GM04504 (cell line): ENCODE measurements around the gene HIGD1B.

Experiments
- DNase-seq: peaks from one replicate; pipeline ENCODE4 v3.0.0-alpha.2; 2012; ENCODE audit warnings: low read depth

HIGD1B gene

DNA sequence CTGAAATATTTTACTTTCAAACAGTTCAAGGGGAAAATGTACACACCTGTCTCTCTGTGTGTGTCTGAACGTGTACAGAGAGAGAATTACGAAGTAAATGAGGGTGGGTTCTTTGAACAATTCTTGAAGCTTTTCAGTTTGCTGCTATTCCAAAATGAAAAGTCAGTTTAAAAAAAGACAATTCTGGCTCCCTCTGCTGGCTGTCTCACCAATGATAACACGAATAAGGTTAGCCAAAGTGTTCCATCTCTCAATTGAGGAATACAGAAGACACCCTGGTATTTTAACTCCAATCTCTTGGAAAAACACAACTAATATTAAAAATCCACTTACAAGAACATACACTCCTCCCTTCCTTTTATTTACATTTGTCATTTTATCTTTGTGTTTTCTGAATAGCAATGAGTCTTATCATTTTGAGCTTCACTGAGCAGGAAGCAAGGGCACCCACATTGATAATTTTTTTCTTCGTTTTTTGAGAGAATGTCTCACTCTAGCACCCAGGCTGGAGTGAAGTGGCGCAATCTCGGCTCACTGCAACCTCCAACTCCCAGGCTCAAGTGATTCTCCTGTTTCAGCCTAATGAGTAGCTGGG is 31.0 kb downstream of the HIGD1B start:
- no peak for DNase-seq

DNA sequence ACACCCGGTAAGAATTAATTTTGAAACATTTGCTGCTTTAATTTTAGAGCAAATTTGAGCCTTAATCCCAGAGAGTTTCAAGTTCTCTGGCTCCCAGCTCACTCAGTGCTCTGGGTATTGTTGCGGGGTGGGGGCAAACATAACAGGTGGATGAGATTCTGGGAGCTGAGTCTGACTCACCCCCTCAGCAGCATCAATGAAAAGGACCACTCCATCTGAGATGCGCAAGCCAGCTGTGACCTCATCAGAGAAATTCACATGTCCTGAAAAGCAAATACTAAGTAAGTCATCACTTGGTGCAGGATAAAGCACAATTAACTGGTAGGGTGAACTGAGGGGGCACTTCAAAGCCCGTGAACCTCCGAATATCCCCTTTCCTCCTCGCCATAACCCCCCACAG is 31.7 kb downstream of the HIGD1B start:
- DNase-seq = no peak

DNA sequence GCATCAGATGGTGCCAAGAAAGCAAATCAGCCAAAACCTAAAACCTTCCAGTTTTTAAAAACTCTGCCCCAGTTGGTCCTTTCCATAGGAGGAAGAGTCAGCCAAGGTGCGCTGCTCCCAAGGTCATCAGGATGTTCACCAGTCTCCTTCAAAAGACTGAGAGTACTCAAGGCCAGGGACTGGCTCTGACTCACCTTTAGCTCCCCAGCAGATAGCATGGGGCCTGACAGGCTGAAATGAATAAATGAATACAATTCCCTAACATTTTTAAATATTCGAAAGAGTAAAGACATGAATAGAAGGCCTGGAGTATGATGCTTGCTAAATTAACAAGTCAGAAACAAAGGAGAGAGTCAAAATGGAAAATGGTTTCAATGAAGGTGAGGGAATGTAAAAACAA is 32.4 kb downstream of the HIGD1B start:
- DNase-seq = no peak

DNA sequence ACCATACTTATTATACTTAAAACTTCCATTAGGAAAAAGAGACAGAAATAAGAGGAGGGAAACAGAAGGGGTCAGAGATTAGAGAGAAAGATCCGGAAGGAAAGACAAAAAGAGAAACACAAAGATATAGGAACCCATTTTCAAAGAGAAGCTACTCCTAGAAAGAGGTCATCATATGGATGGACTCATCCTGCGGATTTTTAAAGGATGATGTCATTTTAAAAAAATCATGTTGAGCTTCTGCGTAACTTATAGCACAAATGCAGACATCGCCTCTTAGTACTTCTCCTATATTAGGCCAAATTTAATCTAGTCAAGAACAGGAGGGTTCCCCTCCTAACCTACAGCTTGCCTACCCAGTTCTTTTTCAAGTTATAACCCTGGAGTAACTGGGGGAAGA is 33.5 kb downstream of the HIGD1B start:
- DNase-seq = no peak

DNA sequence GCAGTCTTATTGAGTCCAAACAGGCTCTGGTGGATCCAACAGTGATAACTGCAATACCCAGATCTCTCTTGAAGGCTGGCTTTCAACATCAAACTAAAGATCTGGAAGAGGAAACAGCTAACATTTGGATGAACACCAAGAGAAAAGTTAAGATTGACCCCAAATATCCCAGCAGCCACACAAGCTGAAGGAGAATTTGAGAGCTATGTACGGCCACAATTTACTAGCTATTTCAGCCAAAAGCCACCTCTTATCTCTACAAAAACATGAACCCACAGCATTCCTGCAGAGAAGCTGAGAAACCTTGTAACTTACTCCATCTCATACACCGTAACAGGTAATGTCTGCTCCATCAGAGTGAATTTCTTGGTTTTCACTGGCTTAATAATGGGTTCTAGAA is 37.3 kb downstream of the HIGD1B start:
- DNase-seq = no peak

DNA sequence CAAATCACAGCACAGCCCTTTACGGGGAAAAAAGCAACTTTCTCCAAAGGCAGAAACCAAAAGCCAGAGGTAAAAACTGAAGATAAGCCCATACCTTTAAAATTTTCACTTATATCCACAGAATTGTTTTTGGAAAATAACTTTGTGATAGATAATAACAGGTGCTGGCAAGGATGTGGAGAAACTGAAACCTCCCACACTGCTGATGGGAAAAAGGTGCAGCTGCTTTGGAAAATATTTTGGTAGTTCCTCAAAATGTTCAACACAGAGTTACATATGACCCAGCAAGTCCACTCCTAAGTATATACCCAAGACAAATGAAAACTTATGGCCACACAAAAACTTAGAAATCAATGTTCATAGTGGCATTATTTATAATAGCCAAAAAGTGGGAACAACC is 39.3 kb downstream of the HIGD1B start:
- no peak for DNase-seq

DNA sequence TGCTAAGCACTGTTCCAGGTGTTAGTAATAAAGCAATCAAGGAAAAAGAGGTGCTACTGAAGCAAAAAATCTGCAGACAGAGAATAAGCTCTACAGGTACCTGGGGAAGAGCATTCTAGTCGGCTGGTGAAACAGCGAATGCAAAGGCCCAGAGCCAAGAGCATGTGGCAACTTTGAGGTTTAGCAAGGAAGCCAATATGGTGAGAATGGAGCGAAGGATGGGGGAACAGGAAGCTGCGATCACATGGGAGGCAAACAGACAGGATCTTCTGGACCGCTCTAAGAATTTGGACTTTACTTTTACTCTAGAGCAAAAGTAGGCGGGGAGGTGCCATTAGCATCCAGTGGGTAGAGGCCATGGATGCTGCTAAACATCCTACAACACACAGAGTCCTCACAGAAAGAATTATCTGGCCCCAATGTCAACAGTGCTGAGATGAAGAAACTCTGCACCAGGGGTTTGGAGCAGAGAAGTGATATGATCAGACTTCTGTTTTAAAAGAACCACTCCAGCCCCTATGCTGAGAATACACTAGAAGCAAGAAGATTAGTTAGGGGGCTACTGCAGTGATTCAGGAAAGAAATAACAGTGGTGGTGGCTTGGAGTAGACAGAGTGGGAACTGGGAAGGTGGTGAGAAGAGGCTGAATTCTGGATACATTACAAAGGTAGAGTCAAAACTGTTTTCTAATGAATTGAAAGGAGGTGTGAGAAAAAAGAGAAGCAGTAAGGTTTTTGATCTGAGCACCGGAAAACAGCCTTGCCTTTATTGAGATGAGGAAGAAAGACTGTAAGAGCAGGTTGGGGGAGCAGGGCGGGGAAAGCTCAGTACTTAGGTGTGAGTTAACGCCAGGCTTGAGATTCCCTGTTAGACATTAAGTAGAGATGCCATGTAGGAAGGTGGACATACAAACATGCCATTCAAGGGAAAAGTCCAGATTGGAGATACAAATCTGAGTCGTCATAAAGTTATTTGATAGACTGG is 40.6 kb downstream of the HIGD1B start:
- DNase-seq = no peak

DNA sequence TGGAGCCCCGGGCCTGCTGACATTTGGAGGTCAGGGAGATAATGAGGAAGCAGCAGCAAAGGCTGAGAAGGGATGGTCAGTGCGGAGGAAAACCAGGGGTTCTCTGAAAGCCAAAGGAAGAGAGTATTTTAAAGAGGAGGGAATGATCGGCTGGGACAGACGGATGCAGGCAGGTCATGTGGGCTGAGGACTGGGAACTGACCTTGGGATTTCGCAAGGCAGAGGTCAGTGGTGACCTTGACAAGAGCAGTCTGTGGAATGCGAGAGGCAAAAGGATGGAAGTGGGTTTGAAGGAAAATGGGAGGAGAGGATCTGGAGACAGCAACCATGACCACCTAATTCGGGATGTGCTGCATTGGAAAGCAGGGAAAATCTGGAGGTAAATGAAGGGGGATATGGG is 41.3 kb downstream of the HIGD1B start:
- DNase-seq = no peak

DNA sequence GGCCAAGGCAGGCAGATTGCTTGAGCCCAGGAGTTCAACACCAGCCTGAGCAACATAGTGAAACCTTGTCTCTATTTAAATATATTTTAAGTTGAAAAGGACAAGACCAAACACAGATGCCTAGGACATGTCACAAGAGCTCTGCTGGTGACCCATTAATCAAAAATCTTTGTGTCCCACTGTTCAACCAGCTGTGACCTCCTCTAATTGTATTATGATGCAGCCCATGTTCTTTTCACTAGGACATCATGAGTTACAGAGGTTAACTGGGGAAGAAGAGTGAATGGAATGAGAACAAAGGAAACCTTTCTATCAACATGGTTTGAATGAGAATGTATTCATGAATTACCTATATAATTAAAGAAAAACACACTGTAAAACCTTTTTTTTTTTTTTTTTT is 44.6 kb downstream of the HIGD1B start:
- DNase-seq = no peak

DNA sequence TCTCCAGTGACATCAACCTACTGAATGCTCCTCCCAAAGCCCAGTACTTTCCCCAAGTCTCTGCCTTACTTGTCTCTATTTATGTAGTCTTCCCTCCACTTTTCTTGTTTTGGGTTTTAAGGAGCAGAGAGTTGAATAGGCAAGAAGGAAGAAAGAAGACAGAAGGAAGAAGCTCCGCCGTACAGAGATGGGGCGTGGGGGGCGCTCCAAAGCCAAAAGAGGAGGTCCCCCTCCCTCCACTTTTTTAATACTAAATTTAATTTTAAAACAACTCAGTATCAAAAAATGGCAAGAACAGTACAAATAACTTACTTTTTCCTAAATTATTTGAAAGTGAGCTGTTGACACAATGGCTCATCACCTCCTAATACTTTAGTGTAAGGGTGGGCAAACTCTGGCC is 47.0 kb downstream of the HIGD1B start:
- no peak for DNase-seq

DNA sequence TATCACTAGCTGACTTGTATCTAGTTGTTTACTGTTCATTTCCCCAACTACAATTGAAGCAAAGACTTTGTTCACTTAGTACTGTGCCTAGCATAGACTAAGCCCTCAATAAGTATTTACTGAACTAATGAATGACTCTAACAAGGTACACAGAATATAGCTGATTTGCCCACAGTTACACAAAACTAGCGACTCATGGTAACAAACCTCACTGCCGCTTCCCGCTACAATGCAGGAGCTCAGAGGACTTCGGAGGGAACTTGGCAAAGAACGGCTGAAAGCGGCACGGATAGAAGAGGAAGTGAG is 51.0 kb downstream of the HIGD1B start:
- DNase-seq = no peak

DNA sequence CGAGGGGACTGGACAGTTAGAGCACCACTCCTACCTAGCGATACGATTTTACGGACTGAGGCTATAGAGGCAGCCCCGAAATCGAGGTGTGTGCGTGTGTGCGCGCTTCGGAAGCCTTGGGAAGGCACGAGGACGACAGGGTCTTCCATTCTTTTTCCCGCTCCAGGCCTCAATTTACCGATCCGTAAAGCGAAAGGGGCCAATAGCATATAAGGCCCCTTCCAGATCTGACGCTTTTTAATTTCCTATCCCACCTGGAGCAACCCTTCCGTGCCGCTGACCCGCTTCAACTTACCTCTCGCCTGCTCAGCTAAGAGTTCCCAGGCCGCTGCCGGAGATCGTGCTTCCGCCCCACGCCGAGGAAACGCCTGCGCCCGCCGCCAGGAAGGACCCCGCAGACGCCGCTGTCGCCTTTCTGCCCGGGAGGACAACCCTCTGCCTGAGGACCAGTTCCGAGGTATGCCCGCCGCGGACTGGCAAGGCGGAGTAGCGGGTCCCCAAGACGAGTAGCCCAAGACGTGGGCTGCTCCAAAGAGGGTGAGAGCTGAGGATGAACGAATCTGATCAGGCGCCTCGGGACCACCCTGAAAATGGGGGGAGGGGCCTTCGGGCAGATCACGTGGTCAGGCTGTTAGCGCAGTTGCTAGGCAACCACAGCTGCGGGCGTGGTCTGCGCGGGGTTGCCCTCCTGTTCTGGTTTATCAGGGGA is 51.5 kb downstream of the HIGD1B start, which contains the start of gene EFTUD2:
TSS of gene EFTUD2 (minus strand) at position 372 of the 709 bp plus-strand sequence. CDS start 4,924 bp downstream, outside the sequence.
- peak; percentile 74 for DNase-seq
